Tongue (tissue), 2 donors: ENCODE measurements around the gene PHKA1. TPM values are rescaled to one million over a fixed set of nuclear protein-coding genes. Genes with fewer than 3 reads are reported as not detected.
"Not testable (repeated sequence)": the region's sequence is repeated elsewhere in the genome, so short reads cannot be mapped to it uniquely, and the experiment has no call there.

ENCODE experiments used
- DNase-seq: peaks from one replicate; pipeline ENCODE4 v3.0.0-alpha.2; 2015
- total RNA-seq: library from RNA; depleted of rRNA; stranded (reverse); fragments of >200 nt; gene quantifications from one replicate; pipeline ENCODE4 v1.2.3, GENCODE V29; 2014

The PHKA1 gene
- total RNA-seq = 16.6 TPM

- DNase-seq = peak; percentile 49
Observed at GRCh38 chrX:72713599-72714477, at the start of gene PHKA1. Gene PHKA1 (minus strand): TSS chrX:72714306. CDS start chrX:72713880, 426 bp downstream.

- DNase-seq = not testable (repeated sequence)
Observed at GRCh38 chrX:72760454-72760853, 46.3 kb upstream of the PHKA1 start.

GRCh38 chrX:72748545-72748944 is 34.4 kb upstream of the PHKA1 start:
- not testable (repeated sequence) for DNase-seq

GRCh38 chrX:72745546-72745945 is 31.4 kb upstream of the PHKA1 start:
- DNase-seq = not testable (repeated sequence)

GRCh38 chrX:72735561-72735960 is 21.5 kb upstream of the PHKA1 start:
- no peak for DNase-seq

- DNase-seq = not testable (repeated sequence)
Observed at GRCh38 chrX:72733636-72734035, 19.5 kb upstream of the PHKA1 start.

GRCh38 chrX:72727846-72728245 is 13.7 kb upstream of the PHKA1 start:
- DNase-seq = no peak

- DNase-seq = no peak
Observed at GRCh38 chrX:72716766-72717165, 2.7 kb upstream of the PHKA1 start.

- DNase-seq = no peak
Observed at GRCh38 chrX:72715546-72715945, 1.4 kb upstream of the PHKA1 start.

- DNase-seq = peak; percentile 79
Observed at GRCh38 chrX:72714478-72714916, 391 bp upstream of the PHKA1 start.

- peak; percentile 0 for DNase-seq
Observed at GRCh38 chrX:72713130-72713529, 976 bp downstream of the PHKA1 start.

GRCh38 chrX:72712094-72712755 is 1.9 kb downstream of the PHKA1 start:
- DNase-seq = no peak

GRCh38 chrX:72705814-72706213 is 8.3 kb downstream of the PHKA1 start:
- DNase-seq = no peak

GRCh38 chrX:72705111-72705510 is 9.0 kb downstream of the PHKA1 start:
- no peak for DNase-seq

- no peak for DNase-seq
Observed at GRCh38 chrX:72694170-72694569, 19.9 kb downstream of the PHKA1 start.

- DNase-seq = no peak
Observed at GRCh38 chrX:72693477-72693876, 20.6 kb downstream of the PHKA1 start.

- no peak for DNase-seq
Observed at GRCh38 chrX:72687396-72687795, 26.7 kb downstream of the PHKA1 start.

GRCh38 chrX:72685810-72686456 is 28.2 kb downstream of the PHKA1 start:
- DNase-seq = peak; percentile 33

- DNase-seq = no peak
Observed at GRCh38 chrX:72685018-72685417, 29.1 kb downstream of the PHKA1 start.

- DNase-seq = no peak
Observed at GRCh38 chrX:72683631-72684030, 30.5 kb downstream of the PHKA1 start.

GRCh38 chrX:72676465-72676864 is 37.6 kb downstream of the PHKA1 start:
- no peak for DNase-seq

GRCh38 chrX:72673951-72674350 is 40.2 kb downstream of the PHKA1 start:
- not testable (repeated sequence) for DNase-seq

- DNase-seq = not testable (repeated sequence)
Observed at GRCh38 chrX:72669508-72669907, 44.6 kb downstream of the PHKA1 start.
